ENCODE results near the gene GIPC3. TPM values are rescaled to one million over a fixed set of nuclear protein-coding genes. Genes with fewer than 3 reads are reported as not detected.

Gene GIPC3
- total and polyA plus RNA-seq, 2 of the 8 experiments (the other 6 are each of a cell fraction or from before 2014, with no cell fraction given): 1.0 to 1.2 TPM

DNA sequence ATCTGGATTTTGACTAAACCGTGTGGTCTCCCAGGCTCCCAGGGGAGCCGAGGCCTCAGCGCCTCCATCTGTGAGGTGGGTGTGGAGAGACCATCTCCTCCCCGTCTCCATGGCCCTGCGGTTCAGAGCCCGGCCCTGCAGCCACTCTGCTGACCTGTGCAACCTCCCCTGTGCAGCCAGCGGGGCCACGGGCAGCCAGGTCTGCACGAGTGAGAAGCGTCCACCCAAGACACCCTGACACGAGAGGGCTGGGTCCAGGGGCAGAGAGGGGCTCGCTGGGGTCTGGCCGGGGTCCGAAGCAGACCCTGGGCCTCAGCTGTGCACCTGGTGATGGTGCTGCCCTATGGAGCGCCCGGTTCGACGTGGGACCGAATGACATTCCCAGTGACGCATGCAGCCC, 51.7 kb downstream of the GIPC3 start:
- H3K4me1 ChIP-seq (replicated peaks in 1 of 4; ENCODE audit: control insufficient read depth in 3 of 4, insufficient read depth in 4 of 4, low read length in 3 of 4): no peaks in the 10 kb centered on the region
- no peaks in the 10 kb centered on the region for H3K79me1 ChIP-seq (ENCODE audit: low read depth, low read length)
- H2BK12ac ChIP-seq (ENCODE audit: low read depth, low read length): no peak overlapping the region
- H4K8ac ChIP-seq (ENCODE audit: extremely low read depth, insufficient read depth, low read length): no peak overlapping the region
- H4K5ac ChIP-seq (ENCODE audit: insufficient read length, low read depth, low read length): no peak overlapping the region
- ChIA-PET POLR2A (ENCODE audit: partially characterized antibody) (interaction anchor here (0.8 to 1.3 kb wide), 3 partner anchors 14 to 17 kb away, joined by 3 read pairs; no protein-coding TSS in a partner anchor), CTCF (ENCODE audit: partially characterized antibody) (interaction anchor here (1.4 to 1.8 kb wide), 2 partner anchors 11 to 61 kb away, joined by 3 to 5 read pairs; no protein-coding TSS in a partner anchor)
- no peak overlapping the region for H2AFZ ChIP-seq (ENCODE audit: low read length)
- H3K23me2 ChIP-seq (ENCODE audit: low read depth, low read length): no peaks in the 10 kb centered on the region
- no peak overlapping the region for H3K4me2 ChIP-seq (ENCODE audit: insufficient read depth in 1 of 2, low read depth in 2 of 2, low read length in 2 of 2)
- no peak overlapping the region for H2BK20ac ChIP-seq (ENCODE audit: low read length)
- WGBS, 2 experiments (ENCODE audit: extremely low coverage in 1 of 2, insufficient coverage in 1 of 2, insufficient read length in 1 of 2, insufficient replicate concordance in 2 of 2, low coverage in 1 of 2, low lambda C conversion rate in 2 of 2, missing lambda C conversion rate in 1 of 2): 85% methylated on average over 20 of the region's 20 CpGs; no CpG with 5 or more reads in 1 of the 2 experiments
- FAIRE-seq (no peak), DNase-seq (ENCODE audit: low read depth in 1 of 2, low spot score in 2 of 2) (no peak)
- H3K56ac ChIP-seq (replicated peaks; ENCODE audit: insufficient read length, low read depth, low read length): no peak overlapping the region
- H3K9me3 ChIP-seq (ENCODE audit: insufficient read depth in 2 of 2, low read depth in 1 of 2, low read length in 1 of 2): no peaks in the 10 kb centered on the region
- no peak overlapping the region for H3K14ac ChIP-seq (ENCODE audit: insufficient read length)
- no peaks in the 10 kb centered on the region for H3K79me2 ChIP-seq (ENCODE audit: control insufficient read depth in 1 of 2, insufficient read depth in 2 of 2, low read length in 2 of 2)
- H2BK5ac ChIP-seq (ENCODE audit: low read depth, low read length): no peak overlapping the region
- H3K4ac ChIP-seq (replicated peaks; ENCODE audit: insufficient read length, low read depth, low read length): no peak overlapping the region
- H3K23ac ChIP-seq (ENCODE audit: insufficient read length): no peak overlapping the region
- no peaks in the 10 kb centered on the region for H3K27me3 ChIP-seq (replicated peaks in 1 of 4; ENCODE audit: control insufficient read depth in 3 of 4, extremely low read depth in 1 of 4, insufficient read depth in 3 of 4, low read length in 3 of 4)
- H2BK120ac ChIP-seq (replicated peaks; ENCODE audit: low read depth, low read length): no peak overlapping the region
- no peak overlapping the region for H3K4me3 ChIP-seq (ENCODE audit: extremely low read depth in 1 of 4, insufficient read depth in 2 of 4, low read depth in 3 of 4, low read length in 4 of 4)
- H3K36me3 ChIP-seq (ENCODE audit: control insufficient read depth in 2 of 4, insufficient read depth in 4 of 4, low read length in 3 of 4): peaks cover 0 to 32% (median 5%) of the 10 kb centered on the region in 4 experiments; a peak in 4 of 8 replicates
- H3K18ac ChIP-seq (ENCODE audit: extremely low read depth, low read length): no peak overlapping the region
- TF ChIP-seq, protein P1, sequence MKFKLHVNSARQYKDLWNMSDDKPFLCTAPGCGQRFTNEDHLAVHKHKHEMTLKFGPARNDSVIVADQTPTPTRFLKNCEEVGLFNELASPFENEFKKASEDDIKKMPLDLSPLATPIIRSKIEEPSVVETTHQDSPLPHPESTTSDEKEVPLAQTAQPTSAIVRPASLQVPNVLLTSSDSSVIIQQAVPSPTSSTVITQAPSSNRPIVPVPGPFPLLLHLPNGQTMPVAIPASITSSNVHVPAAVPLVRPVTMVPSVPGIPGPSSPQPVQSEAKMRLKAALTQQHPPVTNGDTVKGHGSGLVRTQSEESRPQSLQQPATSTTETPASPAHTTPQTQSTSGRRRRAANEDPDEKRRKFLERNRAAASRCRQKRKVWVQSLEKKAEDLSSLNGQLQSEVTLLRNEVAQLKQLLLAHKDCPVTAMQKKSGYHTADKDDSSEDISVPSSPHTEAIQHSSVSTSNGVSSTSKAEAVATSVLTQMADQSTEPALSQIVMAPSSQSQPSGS (IDR thresholded peaks at IDR 0.05; ENCODE audit: low read length): no peak
- TF ChIP-seq PHF8 (conservative IDR thresholded peaks at IDR 0.05; ENCODE audit: low read depth, low read length) (no peak), SP2 (IDR thresholded peaks at IDR 0.05; ENCODE audit: low read length) (no peak), ASH2L (IDR thresholded peaks at IDR 0.05; ENCODE audit: low read length) (no peak), HDAC6 (IDR thresholded peaks at IDR 0.05; ENCODE audit: low read depth, low read length) (no peak)
- H2AK5ac ChIP-seq (ENCODE audit: low read depth, low read length): no peak overlapping the region
- no peak overlapping the region for H2BK15ac ChIP-seq (ENCODE audit: low read length)
- H3K9ac ChIP-seq (replicated peaks in 1 of 4; ENCODE audit: extremely low read depth in 1 of 4, low read depth in 3 of 4, low read length in 3 of 4): no peak overlapping the region
- H3K27ac ChIP-seq (ENCODE audit: low read depth, low read length): no peak overlapping the region
- H4K20me1 ChIP-seq (replicated peaks in 1 of 2; ENCODE audit: control insufficient read depth in 1 of 2, insufficient read depth in 2 of 2, low read length in 2 of 2): no peaks in the 10 kb centered on the region
- no peak overlapping the region for H4K91ac ChIP-seq (replicated peaks; ENCODE audit: insufficient read length, low read length)
